GM18526 (cell line): ENCODE measurements around the gene DDI2.

Source experiments
- POLR2A ChIP-seq: IDR thresholded peaks from 3 replicates; pipeline ENCODE4 v1.6.1; 2011; ENCODE audit not compliant: insufficient read length; ENCODE audit errors: extremely low read depth

DDI2 gene

GRCh38 chr1:15701784-15702183, 84.5 kb downstream of the DDI2 start:
- TF ChIP-seq POLR2A = no peak

- TF ChIP-seq POLR2A = no peak
Observed at GRCh38 chr1:15702722-15703550, 85.7 kb downstream of the DDI2 start.

- no peak for TF ChIP-seq POLR2A
Observed at GRCh38 chr1:15703562-15703961, 86.3 kb downstream of the DDI2 start.

GRCh38 chr1:15704526-15705183, 87.4 kb downstream of the DDI2 start:
- no peak for TF ChIP-seq POLR2A

GRCh38 chr1:15705184-15705566, 87.9 kb downstream of the DDI2 start:
- TF ChIP-seq POLR2A = no peak

- TF ChIP-seq POLR2A = no peak
Observed at GRCh38 chr1:15706751-15707150, 89.5 kb downstream of the DDI2 start.

GRCh38 chr1:15707239-15707925, 90.1 kb downstream of the DDI2 start:
- TF ChIP-seq POLR2A = no peak

GRCh38 chr1:15708486-15709137, 91.4 kb downstream of the DDI2 start:
- TF ChIP-seq POLR2A = no peak

- no peak for TF ChIP-seq POLR2A
Observed at GRCh38 chr1:15709226-15709625, 92.0 kb downstream of the DDI2 start.

GRCh38 chr1:15712168-15712567, 94.9 kb downstream of the DDI2 start:
- no peak for TF ChIP-seq POLR2A

- no peak for TF ChIP-seq POLR2A
Observed at GRCh38 chr1:15714406-15715136, 97.3 kb downstream of the DDI2 start.

- TF ChIP-seq POLR2A = no peak
Observed at GRCh38 chr1:15717418-15718125, 100.3 kb downstream of the DDI2 start.

GRCh38 chr1:15718199-15718601, 100.9 kb downstream of the DDI2 start:
- no peak for TF ChIP-seq POLR2A
